PC-9 (cell line): Measurements from ENCODE around the gene POU2F3.

Source experiments
- EZH2 ChIP-seq: fragments of 200-600 bp; sonication (generic); IDR thresholded peaks from 2 replicates; pipeline ENCODE4 v1.8.0; 2017; ENCODE audit warnings: antibody characterized with exemption, low read depth
- TF ChIP-seq, protein P1 (sequence below): fragments of 200-600 bp; sonication (generic); conservative IDR thresholded peaks from 2 replicates; pipeline ENCODE4 v1.6.1; 2017; ENCODE audit warnings: mixed run types, antibody characterized with exemption, mild to moderate bottlenecking, moderate library complexity

- no peak for TF ChIP-seq EZH2
- TF ChIP-seq, protein P1, sequence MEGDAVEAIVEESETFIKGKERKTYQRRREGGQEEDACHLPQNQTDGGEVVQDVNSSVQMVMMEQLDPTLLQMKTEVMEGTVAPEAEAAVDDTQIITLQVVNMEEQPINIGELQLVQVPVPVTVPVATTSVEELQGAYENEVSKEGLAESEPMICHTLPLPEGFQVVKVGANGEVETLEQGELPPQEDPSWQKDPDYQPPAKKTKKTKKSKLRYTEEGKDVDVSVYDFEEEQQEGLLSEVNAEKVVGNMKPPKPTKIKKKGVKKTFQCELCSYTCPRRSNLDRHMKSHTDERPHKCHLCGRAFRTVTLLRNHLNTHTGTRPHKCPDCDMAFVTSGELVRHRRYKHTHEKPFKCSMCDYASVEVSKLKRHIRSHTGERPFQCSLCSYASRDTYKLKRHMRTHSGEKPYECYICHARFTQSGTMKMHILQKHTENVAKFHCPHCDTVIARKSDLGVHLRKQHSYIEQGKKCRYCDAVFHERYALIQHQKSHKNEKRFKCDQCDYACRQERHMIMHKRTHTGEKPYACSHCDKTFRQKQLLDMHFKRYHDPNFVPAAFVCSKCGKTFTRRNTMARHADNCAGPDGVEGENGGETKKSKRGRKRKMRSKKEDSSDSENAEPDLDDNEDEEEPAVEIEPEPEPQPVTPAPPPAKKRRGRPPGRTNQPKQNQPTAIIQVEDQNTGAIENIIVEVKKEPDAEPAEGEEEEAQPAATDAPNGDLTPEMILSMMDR = no peak
Measured at GRCh38 chr11:120358729-120359128, 118.8 kb downstream of the POU2F3 start.
